HG03103 (cell line): ENCODE data around the gene RIPOR3.
"Not testable (repeated sequence)": the region's sequence is repeated elsewhere in the genome, so short reads cannot be mapped to it uniquely, and the experiment has no call there.

Experiments
- ATAC-seq: cut with Tn5 transposase; IDR thresholded peaks from one replicate; pipeline ENCODE4 v1.9.1; 2021; ENCODE audit warnings: low read depth; ENCODE audit not compliant: unreplicated experiment

RIPOR3 gene

DNA sequence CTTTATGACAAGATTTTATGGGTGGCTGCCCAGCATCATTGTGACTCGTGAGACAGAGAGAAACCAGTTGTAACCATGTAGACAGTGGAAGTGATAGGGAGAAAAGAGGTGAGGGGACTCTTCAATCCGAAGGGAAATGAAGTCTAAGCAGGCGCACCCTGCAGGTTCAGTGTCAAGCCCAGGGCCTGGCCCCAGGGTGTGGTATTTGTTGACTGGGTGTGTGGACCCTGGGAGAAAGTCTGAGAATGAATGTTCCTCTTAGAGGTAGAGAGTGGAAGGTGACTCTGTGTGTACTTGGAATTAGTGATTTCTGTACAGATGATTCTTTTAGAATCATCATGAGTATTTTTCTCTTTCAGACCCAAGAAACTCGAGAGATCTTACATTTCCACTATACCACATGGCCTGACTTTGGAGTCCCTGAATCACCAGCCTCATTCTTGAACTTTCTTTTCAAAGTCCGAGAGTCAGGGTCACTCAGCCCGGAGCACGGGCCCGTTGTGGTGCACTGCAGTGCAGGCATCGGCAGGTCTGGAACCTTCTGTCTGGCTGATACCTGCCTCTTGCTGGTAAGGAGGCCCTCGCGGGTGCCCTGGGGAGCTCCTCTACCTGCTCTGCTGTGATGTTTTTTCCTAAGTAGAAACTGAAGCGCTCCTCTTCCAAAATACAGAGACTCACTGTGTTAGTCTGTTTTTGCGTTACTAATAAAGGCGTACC is 113.1 kb downstream of the RIPOR3 start:
- ATAC-seq, result no peak

DNA sequence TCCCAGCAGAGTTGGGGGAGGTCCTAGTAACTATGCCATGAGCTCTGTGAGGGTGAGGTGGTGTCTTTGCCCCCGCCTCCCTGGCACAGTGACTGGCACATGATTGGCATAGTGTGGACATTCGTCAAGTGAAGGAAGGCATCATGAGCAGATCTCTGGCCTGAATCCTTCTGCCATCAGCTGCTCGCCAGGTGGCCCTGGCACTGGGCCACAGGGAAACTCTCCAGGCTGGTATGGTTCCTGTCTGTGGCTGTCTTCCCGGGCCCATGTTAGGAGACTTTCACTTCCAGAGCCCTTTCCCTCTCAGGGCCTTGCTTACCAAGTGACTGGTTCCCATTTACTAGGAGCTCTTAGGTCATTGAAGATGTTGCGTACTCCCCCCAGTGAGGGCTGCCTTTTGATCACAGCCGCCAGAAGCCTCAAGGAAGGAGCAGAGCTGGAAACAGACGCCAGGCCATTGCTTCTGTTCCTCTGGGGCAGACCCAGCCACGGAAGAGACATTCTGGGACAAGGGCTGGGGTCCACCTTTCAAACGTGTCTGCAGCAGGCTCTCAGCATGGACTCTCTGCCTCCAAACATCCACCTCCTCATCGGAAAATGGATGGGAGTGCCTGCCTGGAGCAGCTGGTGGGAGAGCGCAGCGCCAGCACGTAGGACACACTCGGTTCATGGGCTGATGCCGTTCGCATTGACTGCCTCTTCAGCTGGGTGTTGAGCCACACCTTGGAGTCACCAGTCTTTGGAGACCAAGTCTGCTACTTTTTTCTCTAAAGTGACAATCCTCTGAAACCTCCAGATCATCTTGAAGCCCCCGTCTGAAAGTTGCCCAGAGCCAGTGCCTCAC is 113.9 kb downstream of the RIPOR3 start:
- no peak for ATAC-seq

DNA sequence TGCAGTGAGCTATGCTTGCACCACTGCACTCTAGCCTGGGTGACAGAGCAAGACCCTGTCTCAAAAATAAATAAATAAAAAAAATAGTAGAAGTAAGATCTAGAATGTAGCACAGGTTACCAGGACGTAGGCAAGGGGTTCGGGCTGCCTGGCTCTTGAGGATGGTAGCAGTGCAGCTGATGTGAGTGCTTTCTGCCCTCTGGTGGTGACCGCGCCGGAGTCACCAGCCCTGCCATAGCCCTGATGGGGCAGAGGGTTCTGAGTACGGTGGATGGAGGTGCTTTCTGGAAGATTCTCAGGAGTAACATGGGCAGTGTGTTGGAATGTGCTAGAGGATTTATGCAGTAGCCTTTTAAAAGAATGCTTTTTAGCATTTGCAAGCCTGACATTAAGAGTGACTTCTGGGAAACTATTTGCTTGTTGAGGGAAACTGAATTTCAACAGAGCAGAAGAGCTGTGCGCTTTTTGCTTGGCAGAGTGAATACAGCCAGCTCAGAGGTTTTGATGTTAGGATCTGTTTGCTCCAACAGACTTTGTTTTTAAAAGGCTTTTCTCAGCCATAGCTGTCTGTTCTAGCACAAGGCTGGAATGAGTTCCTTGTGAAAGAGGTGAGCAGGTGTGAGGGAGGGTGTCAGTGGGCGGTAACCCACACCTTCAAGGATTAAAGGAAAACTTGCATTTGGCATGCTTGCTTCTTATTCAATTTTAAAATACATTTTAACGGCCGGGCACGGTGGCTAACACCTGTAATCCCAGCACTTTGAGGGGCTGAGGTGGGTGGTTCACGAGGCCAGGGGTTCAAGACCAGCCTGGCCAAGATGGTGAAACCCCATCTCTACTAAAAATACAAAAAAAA is 115.2 kb downstream of the RIPOR3 start:
- ATAC-seq, result no peak

DNA sequence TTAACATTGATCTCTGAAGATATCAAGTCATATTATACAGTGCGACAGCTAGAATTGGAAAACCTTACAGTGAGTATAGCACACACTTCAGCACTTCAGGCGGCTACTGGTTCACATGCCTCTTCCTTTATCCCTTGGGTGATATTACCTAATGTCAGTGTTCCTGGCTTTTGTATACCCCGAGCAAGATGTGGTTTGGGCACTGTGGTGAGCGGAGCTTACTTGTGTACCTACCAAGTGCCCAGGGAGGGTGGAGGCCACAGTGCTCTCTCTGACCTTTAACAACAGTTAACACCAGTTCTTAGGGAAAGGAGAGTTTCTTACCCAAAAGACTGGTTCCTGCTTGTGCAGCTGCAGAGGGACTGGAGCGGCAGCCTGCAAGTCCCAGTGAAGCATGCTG is 116.8 kb downstream of the RIPOR3 start:
- ATAC-seq, result no peak

DNA sequence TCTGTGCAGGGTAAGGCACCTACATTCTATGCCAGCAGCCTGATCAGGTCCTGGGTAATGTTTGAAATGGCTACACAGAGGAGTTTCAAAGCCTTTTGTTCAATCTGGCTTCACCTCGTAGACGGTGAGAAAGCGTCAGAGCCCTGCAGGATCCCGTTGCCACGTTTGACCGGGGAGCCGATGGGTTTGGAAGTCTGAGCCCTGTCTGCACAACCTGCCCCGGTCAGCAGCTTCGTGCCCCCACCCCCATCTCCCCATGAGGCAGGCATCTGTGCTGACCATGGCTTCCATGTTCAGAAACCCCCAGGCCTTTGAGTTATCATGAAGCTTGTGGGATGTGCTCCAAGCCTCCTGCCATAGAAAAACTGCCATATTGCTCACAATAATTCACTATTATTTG is 117.2 kb downstream of the RIPOR3 start:
- ATAC-seq, result no peak

DNA sequence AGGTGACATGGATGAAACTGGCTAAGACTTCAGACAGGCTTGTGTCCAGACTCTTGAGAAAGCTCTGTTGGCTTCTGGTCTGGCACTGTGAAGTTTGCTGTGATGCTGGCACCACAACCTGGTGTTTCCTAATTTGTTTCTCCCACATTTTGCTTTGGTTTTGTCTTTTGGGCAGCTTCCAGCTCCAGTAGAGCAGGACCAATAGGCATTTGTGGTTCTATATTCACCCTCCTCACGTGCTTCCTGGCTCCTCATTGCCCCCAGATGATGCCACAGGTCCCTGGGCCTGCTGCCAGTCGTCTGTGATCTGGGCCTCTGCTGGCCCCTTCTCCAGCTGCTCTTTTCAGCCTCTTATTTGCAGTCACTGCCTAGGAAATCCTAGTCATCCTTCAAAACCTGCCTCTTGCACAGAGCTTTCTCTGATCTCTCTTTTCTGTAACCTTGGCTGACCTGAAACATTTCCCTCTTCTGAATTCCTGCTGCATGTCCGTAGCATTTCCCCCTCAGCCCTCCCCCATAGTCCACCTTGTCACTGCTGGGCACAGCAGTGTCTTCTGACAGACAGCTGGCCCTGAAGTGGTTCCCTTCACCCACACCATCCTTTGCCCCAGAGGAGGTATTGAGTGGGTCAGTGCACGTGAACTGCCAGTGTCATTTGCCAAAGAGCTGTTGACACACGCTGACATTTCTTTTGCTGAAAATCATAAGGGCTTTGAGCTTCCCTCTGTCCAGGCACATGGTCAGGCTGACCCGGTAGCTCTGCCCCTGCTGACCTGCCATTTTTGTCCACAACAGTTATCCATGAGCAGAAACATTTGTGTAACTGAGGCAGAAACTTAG is 118.2 kb downstream of the RIPOR3 start:
- ATAC-seq, result no peak

DNA sequence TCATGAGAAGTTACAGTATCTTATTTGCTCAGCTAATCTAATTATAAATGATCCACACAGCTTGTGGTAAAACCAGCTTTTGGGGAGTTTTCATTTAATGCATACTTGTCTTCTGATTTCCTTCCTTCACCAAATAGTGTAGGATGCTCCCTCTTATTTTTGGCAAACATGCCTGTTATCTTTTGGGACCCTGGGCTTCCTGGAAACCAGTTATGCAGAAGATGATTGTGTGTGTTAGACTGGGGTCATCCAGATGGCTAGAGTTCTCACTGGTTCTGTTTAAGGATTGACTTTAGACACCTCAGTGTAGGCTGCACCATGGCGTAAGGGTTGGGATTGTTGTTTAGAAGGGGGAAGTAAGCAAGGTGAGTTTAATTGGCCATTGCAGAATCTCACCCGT is 119.9 kb downstream of the RIPOR3 start:
- no peak for ATAC-seq

DNA sequence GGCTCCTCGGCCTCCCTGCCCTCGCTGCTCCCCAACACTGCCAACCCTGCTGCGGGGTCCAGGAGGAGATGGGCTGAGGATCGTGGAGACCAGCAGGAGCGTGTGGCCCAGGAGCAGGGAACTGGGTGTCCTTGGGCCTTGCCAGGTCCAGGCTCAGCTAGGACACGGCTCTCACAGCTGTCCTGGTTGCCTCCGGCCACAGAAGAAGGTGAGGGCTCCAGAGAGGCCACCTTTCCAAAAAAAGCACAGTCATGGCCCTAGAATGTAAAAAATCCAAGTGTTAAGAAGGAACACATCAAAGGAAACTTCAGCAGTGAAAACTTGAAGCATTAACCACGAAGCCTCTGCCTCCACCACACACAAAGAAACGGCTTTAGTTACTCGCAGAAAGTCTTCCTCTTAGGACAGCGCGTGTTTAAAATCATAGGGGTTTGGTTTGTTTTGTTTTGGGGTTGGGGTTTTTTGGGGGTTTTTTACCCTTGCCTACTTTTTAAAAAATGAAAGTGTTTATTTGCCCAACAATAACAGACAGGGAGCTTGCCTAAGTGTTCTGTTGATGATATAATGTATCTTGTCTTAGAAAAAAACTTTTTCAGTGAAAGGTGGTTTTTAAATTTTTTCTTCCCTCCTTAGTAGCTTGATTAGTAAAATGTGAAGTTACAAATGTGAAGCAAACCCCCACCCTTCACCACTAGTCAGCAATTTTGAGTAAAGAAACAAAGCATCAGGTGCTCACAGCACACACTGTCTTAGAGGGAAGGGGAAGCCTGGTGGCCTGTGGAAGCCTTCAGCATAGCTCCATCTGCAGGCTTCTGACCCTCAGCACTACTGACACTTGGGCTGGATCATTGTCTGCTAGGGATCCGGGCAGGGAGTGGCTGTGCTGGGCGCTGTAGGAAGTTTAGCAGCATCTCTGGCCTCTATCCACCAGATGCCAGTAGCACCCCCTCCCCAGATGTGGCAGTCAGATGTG is 121.2 kb downstream of the RIPOR3 start:
- ATAC-seq, result peak; percentile 50

DNA sequence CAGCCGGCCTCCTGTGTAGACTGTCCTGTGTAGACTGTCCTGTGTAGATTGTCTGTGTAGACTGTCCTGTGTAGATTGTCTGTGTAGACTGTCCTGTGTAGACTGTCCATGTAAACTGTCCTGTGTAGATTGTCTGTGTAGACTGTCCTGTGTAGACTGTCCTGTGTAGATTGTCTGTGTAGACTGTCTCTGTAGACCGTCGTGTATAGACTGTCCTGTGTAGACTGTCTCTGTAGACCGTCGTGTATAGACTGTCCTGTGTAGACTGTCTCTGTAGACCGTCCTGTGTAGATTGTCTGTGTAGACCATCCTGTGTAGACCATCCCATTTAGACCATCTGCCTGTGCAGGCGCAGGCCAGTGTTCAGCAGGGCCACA is 121.9 kb downstream of the RIPOR3 start:
- not testable (repeated sequence) for ATAC-seq

DNA sequence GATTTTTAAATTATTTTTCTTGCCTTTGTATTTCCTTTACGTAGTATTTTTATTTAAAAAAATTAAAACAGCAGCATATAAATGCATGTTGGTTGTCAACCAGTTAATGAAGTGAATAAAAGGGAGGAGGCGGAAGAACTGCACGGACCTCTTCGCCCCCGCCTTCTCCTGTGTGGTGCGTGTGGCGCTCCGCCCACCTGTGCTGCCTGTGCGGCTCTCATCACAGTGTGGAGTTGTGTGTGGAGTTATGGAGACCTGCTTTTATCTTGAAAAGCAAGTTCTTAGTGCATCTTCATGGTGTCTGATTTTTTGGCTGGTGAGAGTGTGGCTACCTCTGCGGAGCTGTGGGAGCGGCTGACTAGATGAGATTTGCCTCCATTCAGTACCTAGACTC is 122.8 kb downstream of the RIPOR3 start:
- ATAC-seq, result no peak

DNA sequence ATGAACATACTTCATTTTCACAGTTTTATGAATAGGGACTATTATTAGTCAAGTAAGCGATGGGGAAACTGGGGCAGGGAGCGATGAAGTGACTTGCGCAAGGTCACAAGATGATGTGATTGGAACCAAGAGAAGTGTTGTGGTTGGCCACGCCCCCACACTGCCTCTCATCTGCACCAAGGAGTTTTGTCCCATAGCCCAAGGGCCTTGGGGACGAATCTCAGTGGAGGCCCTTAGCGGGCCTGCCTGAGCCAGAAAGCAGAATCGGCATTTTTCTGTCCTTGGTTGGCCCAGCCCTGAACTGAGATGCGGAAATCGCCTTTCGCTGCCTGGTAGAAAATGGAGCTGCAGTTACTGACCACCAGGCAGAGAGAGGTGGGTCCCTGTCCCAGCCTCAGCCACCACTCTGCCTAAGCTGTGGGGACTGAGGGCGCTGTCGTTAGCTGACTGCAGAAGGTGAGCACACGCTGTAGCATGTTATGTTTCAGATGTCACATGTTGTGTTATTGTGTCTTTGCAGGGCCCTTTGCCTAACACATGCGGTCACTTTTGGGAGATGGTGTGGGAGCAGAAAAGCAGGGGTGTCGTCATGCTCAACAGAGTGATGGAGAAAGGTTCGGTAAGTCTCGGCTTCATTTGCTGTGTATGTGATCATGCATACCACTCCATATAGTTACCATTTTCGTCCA is 123.3 kb downstream of the RIPOR3 start:
- no peak for ATAC-seq

DNA sequence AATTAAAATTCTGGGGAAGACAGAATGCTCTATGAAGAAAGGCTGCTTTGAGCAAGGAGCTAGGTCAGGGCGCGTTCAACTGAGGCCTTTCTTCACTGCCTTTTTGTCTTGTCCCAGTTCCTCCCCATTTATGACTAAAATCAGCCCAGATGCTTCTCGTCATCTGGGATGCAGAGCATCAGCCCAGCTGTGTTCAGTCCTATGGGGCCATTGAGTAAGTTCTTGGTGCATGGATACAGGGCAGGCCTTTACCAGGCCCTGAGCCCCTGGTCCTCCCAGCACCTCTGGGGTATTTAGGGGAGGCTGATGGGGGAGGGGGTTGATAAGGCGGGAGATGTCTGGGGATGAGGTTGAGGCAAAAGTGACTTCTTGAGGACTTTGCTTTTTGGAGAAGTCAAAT is 125.5 kb downstream of the RIPOR3 start:
- no peak for ATAC-seq

DNA sequence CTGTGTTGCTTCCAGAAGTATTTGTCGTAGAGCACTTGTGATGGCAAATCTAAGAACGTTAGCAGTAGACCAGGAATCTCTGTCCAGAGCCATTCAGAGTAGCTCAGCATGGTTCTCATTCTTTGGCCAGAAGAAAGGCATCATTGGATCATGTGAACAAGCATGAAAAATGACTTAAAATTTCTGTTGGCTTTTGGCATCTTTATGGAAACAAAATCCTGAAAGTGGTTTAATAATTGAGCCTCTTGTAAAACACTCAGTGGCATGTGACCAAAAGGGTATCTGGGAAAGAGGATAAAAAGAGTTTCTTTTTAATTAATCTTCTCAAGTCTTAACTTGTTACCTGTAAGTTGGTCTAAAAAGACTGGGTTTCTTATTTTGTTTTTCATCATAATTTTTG is 126.0 kb downstream of the RIPOR3 start:
- no peak for ATAC-seq

DNA sequence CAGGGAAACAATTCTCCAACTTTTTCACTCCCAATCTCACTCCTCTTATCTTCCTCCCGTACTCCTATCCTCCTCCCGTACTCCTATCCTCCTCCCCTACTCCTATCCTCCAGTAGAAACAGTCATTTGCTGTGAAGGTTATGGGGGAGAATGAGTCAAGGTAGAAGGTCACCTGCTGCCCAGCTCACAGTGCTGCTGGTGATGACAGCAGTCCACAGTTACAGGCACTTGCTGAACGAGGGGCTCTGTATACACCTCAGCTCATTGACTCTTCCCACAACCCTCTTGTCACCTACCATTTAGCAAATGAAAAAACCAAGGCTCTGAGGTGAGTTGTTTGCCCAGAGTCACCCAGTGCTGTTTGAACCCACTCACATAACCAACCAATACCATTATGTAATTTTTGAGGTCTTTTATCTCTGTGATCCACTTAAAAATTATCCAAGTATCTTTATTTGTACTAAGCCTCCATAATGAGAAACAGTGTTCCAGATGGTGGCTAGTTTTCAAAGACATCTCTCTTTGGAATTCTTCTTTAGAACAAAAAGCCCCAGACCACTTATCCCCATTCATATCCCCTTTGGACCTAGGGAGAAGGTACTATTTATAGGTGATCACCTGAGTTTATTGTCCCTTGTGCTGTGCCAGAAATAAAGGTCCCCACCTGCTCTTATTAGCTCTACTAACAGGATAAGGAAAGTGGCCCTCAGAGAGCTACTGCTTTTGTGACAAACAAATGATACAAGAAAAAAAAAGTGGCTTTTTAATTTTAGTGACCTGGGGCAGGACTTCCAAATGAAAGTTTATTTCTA is 128.0 kb downstream of the RIPOR3 start:
- no peak for ATAC-seq

DNA sequence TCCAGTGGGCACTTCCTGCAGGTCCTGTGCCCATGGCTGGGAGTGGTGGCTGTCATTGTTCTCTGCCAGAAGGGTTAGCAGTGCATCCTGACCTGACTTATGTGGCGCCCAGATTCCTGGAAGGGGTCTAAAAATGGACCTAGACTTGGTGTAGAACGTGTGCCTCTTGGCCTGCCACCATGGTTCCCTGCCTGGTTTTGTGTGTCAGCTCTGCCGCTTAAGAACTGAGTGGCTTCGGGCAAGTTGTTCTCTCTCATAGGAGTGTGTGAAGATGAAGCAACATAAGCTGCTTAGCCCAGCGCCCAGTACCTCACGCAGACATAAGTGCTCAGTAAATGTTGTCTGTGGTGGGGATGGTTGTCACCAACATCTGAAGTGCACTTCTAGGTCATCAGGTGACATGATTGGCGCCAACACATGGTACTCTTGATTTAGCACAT is 129.1 kb downstream of the RIPOR3 start:
- ATAC-seq, result no peak

DNA sequence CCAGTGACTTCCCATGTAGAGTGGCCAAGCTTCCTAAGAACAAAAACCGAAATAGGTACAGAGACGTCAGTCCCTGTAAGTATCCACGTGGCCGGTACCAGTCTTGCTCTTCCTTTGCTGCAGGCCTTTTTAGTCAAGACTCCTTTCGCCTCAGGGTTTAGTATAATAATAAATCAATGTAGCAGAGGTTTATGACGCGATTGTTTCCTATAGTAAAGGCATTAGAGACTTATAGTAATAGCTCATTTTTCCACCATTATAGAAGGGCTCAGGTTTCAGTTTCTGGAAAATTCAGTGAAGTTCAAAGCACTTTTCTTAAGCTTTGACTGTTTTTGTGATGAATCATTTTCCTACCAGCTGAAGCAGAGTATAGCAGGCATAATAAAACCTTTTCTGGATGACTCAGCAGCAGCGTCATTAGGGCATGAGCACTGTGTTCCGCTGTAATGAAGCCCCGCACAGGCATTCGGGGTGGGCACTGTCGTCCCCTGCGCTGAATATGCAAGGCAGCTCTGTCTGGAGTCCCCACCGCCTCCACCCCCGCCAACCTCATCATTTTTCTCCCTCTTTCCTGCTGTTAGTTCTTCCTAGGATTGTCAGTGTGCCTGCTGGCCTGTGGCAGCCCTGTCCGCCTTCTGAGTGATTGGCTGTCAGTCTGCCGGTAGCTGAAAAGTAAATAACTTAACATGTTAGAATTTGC is 129.8 kb downstream of the RIPOR3 start:
- ATAC-seq, result no peak

DNA sequence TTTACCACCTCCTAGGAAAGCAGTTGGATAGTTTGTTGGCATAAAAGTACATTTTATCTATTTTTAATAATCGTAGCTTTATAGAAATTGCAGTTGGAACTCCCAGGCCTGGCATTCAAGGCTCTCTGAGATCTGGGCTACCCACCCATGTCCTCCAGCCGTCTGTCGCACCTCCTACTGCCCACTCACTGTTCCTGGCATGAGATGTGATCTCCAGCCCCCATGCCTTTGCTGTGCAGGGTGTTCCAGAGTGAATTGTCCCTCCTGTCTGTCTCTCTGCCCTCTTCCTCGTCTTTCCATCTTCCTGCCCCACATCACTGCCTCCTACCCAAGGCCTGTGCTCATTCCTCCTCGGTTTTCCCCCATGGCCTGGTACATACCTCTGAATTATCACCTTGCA is 130.5 kb downstream of the RIPOR3 start:
- ATAC-seq, result no peak
